ENCODE results near the gene GABBR2. TPM values are rescaled to one million over a fixed set of nuclear protein-coding genes. Genes with fewer than 3 reads are reported as not detected.

The GABBR2 gene
- total RNA-seq, 1 donor from 2014 or later, result 116 TPM

GRCh38 chr9:98583417-98583816 lies 125.3 kb downstream of the GABBR2 start:
- H3K27ac Mint-ChIP-seq (ENCODE audit: unreplicated experiment), result no peak overlapping the region
- H3K9me3 Mint-ChIP-seq (ENCODE audit: unreplicated experiment), result peaks cover 11% of the 10 kb centered on the region
- no peak for DNase-seq
- no peaks in the 10 kb centered on the region for H3K36me3 Mint-ChIP-seq (ENCODE audit: unreplicated experiment)
- no peak for TF ChIP-seq CTCF (IDR thresholded peaks at IDR 0.05; ENCODE audit: partially characterized antibody, unreplicated experiment)
- no peaks in the 10 kb centered on the region for H3K27me3 Mint-ChIP-seq (ENCODE audit: unreplicated experiment)
- H3K4me3 Mint-ChIP-seq (ENCODE audit: unreplicated experiment), result no peak overlapping the region
- peaks cover 20% of the 10 kb centered on the region for H3K4me1 Mint-ChIP-seq (ENCODE audit: low read depth, unreplicated experiment)

DNA sequence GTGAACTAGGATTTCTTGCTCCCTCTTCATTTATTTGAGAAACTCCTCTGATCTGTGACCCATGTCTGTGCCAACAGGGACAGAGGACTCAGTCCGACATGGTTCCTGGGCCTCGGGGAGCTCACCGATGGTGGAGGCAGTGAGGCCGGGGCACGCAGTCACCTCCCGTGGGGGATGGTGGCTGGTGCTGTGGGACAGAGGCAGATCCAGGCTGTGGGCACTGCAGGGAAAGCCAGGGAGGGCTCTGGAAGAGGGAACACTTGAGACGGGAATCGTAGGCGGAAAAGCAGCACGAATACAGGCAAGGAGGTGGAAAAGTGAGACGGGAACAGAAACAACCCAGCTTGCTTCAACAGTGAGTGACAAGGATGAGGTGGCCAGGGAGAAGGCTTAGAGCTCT lies 127.8 kb downstream of the GABBR2 start:
- H3K4me1 Mint-ChIP-seq (ENCODE audit: low read depth, unreplicated experiment), result peaks cover 15% of the 10 kb centered on the region
- peaks cover 16% of the 10 kb centered on the region for H3K36me3 Mint-ChIP-seq (ENCODE audit: unreplicated experiment)
- peaks cover 6% of the 10 kb centered on the region for H3K27me3 Mint-ChIP-seq (ENCODE audit: unreplicated experiment)
- peaks cover 10% of the 10 kb centered on the region for H3K9me3 Mint-ChIP-seq (ENCODE audit: unreplicated experiment)
- no peak for DNase-seq
- H3K27ac Mint-ChIP-seq (ENCODE audit: unreplicated experiment), result no peak overlapping the region
- H3K4me3 Mint-ChIP-seq (ENCODE audit: unreplicated experiment), result no peak overlapping the region
- no peak for TF ChIP-seq CTCF (IDR thresholded peaks at IDR 0.05; ENCODE audit: partially characterized antibody, unreplicated experiment)

DNA sequence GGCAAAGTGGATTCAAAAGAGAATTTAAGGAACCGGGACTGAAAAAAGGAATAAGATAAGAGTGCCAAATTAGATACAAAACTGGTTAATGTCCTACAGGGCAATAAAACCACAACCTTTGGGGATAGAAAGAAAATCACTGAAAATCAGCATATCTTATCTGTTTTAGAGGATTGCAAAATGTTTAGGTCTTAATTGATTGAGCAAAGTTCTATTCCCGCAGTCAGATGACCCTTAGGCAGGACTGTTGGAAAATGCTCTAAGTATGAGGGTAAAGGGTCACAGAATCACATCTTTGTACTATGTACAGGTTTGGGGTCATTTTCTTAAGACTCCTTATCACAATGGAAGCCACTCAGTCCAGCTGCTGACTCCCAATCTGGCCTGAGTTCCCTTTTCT lies 129.0 kb downstream of the GABBR2 start:
- TF ChIP-seq CTCF (IDR thresholded peaks at IDR 0.05; ENCODE audit: partially characterized antibody, unreplicated experiment), result no peak
- Mint-ChIP-seq H3K27me3 (ENCODE audit: unreplicated experiment) (peaks cover 9% of the 10 kb centered on the region), H3K9me3 (ENCODE audit: unreplicated experiment) (peaks cover 9% of the 10 kb centered on the region), H3K27ac (ENCODE audit: unreplicated experiment) (no peak overlapping the region), H3K36me3 (ENCODE audit: unreplicated experiment) (peaks cover 16% of the 10 kb centered on the region), H3K4me3 (ENCODE audit: unreplicated experiment) (no peak overlapping the region), H3K4me1 (ENCODE audit: low read depth, unreplicated experiment) (peaks cover 16% of the 10 kb centered on the region)
- DNase-seq, result no peak

DNA sequence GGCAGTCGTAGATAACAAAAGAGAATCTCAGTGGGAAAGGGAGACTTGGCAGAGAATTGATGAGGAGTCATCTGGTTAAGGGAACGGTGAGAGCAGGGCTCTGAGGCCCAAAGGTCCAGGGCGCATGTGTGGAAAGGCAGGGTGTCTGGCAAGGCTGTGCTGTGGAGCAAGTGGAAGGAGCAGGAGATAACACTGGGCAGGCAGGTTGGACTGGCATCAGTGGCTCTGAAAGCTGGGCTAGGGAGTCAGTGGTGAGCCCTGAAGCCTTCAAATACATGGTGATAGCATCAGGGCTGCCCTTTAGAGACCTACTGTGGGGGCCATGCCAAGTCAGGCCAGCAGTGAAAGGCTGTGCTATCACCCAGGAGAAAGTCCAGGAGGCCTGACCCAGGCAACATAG lies 131.3 kb downstream of the GABBR2 start:
- Mint-ChIP-seq H3K4me3 (ENCODE audit: unreplicated experiment) (no peak overlapping the region), H3K27me3 (ENCODE audit: unreplicated experiment) (peaks cover 11% of the 10 kb centered on the region)
- no peak for TF ChIP-seq CTCF (IDR thresholded peaks at IDR 0.05; ENCODE audit: partially characterized antibody, unreplicated experiment)

GRCh38 chr9:98576859-98577258 lies 131.9 kb downstream of the GABBR2 start:
- Mint-ChIP-seq H3K27ac (ENCODE audit: unreplicated experiment) (no peak overlapping the region), H3K4me3 (ENCODE audit: unreplicated experiment) (peak overlapping the region; percentile 1), H3K9me3 (ENCODE audit: unreplicated experiment) (peaks cover 7% of the 10 kb centered on the region), H3K4me1 (ENCODE audit: low read depth, unreplicated experiment) (peaks cover 18% of the 10 kb centered on the region), H3K27me3 (ENCODE audit: unreplicated experiment) (peaks cover 13% of the 10 kb centered on the region), H3K36me3 (ENCODE audit: unreplicated experiment) (peaks cover 16% of the 10 kb centered on the region)
- DNase-seq, result no peak
- no peak for TF ChIP-seq CTCF (IDR thresholded peaks at IDR 0.05; ENCODE audit: partially characterized antibody, unreplicated experiment)

More for the DNA sequence above, 131.3 kb downstream of the GABBR2 start:
- peaks cover 16% of the 10 kb centered on the region for H3K36me3 Mint-ChIP-seq (ENCODE audit: unreplicated experiment)
- no peak for DNase-seq
- H3K9me3 Mint-ChIP-seq (ENCODE audit: unreplicated experiment), result peaks cover 7% of the 10 kb centered on the region
- H3K4me1 Mint-ChIP-seq (ENCODE audit: low read depth, unreplicated experiment), result peaks cover 15% of the 10 kb centered on the region
- H3K27ac Mint-ChIP-seq (ENCODE audit: unreplicated experiment), result no peak overlapping the region
